HEK293 (cell line): ENCODE data around the gene UACA.

Source experiments
- CTCF ChIA-PET: fragments of 350-600 bp; formaldehyde crosslinking; extraction: SDS; loops from one replicate; lab custom pipeline; 2021; ENCODE audit warnings: antibody characterized with exemption; lab: Yijun Ruan, JAX
- POLR2A ChIA-PET: fragments of 300-600 bp; formaldehyde crosslinking; extraction: SDS; loops from one replicate; lab custom pipeline; 2020; ENCODE audit warnings: antibody characterized with exemption, inconsistent platforms; lab: Yijun Ruan, JAX
- H3K27ac ChIP-seq: fragments of 200-500 bp; sonication (Bioruptor generic); 2 replicates; pipeline ENCODE4 v1.5.1; 2014; ENCODE audit warnings: low read depth, low read length, control low read depth, inconsistent platforms; ENCODE audit errors: extremely low read depth
- H3K36me3 ChIP-seq, 2 experiments: fragments of 200-500 bp in 1 of 2; sonication (Bioruptor generic) in 1 of 2; 1 replicate in 1 of 2; 2 replicates in 1 of 2; pipeline ENCODE4 v1.5.1; 2014 to 2017; ENCODE audit warnings: inconsistent platforms in 2 of 2, low read length in 2 of 2; ENCODE audit not compliant: control insufficient read depth in 2 of 2, insufficient read depth in 1 of 2
- H3K4me1 ChIP-seq: fragments of 200-500 bp; sonication (Bioruptor generic); 2 replicates; pipeline ENCODE4 v1.5.1; 2014; ENCODE audit warnings: mild to moderate bottlenecking, low read length, inconsistent platforms; ENCODE audit not compliant: control insufficient read depth, insufficient read depth
- H3K4me3 ChIP-seq: 2 replicates; pipeline ENCODE4 v1.5.1; 2011; ENCODE audit warnings: low read depth, mild to moderate bottlenecking, control low read depth, low read length, moderate library complexity
- H3K9me3 ChIP-seq: fragments of 200-500 bp; sonication (Bioruptor generic); 2 replicates; pipeline ENCODE4 v1.5.1; 2014; ENCODE audit warnings: low read depth, low read length, inconsistent platforms; ENCODE audit not compliant: control insufficient read depth, insufficient read depth
- BCL11B ChIP-seq: fragments of 450-650 bp; formaldehyde crosslinking; IDR thresholded peaks from 2 replicates; pipeline ENCODE4 v1.5.1; 2016; ENCODE audit warnings: low read depth, missing biosample characterization, missing genetic modification characterization
- EGR2 ChIP-seq: fragments of 450-650 bp; formaldehyde crosslinking; IDR thresholded peaks from 2 replicates; pipeline ENCODE4 v1.5.1; 2016; ENCODE audit warnings: low read depth, missing biosample characterization, missing genetic modification characterization
- GLIS1 ChIP-seq: fragments of 450-650 bp; formaldehyde crosslinking; IDR thresholded peaks from 2 replicates; pipeline ENCODE4 v1.5.1; 2016; ENCODE audit warnings: missing biosample characterization, missing genetic modification characterization
- HIC1 ChIP-seq: fragments of 450-650 bp; formaldehyde crosslinking; IDR thresholded peaks from 2 replicates; pipeline ENCODE4 v1.5.1; 2016; ENCODE audit warnings: missing biosample characterization, missing genetic modification characterization
- KLF7 ChIP-seq: fragments of 450-650 bp; formaldehyde crosslinking; IDR thresholded peaks from 2 replicates; pipeline ENCODE4 v1.5.1; 2016; ENCODE audit warnings: missing biosample characterization, missing genetic modification characterization, borderline replicate concordance
- SETDB1 ChIP-seq: IDR thresholded peaks from one replicate; pipeline ENCODE4 v1.6.1; 2017; ENCODE audit warnings: mild to moderate bottlenecking, low read length, moderate library complexity, mixed read lengths; ENCODE audit not compliant: insufficient read length
- SP7 ChIP-seq: fragments of 450-650 bp; formaldehyde crosslinking; IDR thresholded peaks from 2 replicates; pipeline ENCODE4 v1.5.1; 2016; ENCODE audit warnings: missing biosample characterization, missing genetic modification characterization
- TRIM28 ChIP-seq: IDR thresholded peaks from 2 replicates; pipeline ENCODE4 v1.6.1; 2011; ENCODE audit warnings: low read length, control low read depth, borderline replicate concordance
- ZEB2 ChIP-seq: fragments of 450-650 bp; formaldehyde crosslinking; IDR thresholded peaks from 2 replicates; pipeline ENCODE4 v1.5.1; 2016; ENCODE audit warnings: missing biosample characterization, missing genetic modification characterization
- ZFP37 ChIP-seq: fragments of 450-650 bp; formaldehyde crosslinking; IDR thresholded peaks from 2 replicates; pipeline ENCODE4 v1.5.1; 2016; ENCODE audit warnings: missing biosample characterization, missing genetic modification characterization
- ZNF114 ChIP-seq: fragments of 450-650 bp; formaldehyde crosslinking; IDR thresholded peaks from 2 replicates; pipeline ENCODE4 v1.5.0; 2017; ENCODE audit warnings: missing biosample characterization, missing genetic modification characterization
- ZNF140 ChIP-seq: fragments of 450-650 bp; formaldehyde crosslinking; IDR thresholded peaks from 2 replicates; pipeline ENCODE4 v1.5.1; 2016; ENCODE audit warnings: missing biosample characterization, missing genetic modification characterization
- ZNF184 ChIP-seq: fragments of 450-650 bp; IDR thresholded peaks from 2 replicates; pipeline ENCODE4 v1.5.1; 2018; ENCODE audit warnings: missing biosample characterization, mild to moderate bottlenecking, missing genetic modification characterization
- ZNF2 ChIP-seq: fragments of 450-650 bp; formaldehyde crosslinking; IDR thresholded peaks from 2 replicates; pipeline ENCODE4 v1.5.1; 2016; ENCODE audit warnings: missing biosample characterization, missing genetic modification characterization
- ZNF202 ChIP-seq: fragments of 450-650 bp; formaldehyde crosslinking; IDR thresholded peaks from 2 replicates; pipeline ENCODE4 v1.5.1; 2016; ENCODE audit warnings: missing biosample characterization, missing genetic modification characterization, borderline replicate concordance
- ZNF248 ChIP-seq: fragments of 450-650 bp; formaldehyde crosslinking; IDR thresholded peaks from 2 replicates; pipeline ENCODE4 v1.5.1; 2017; ENCODE audit warnings: missing biosample characterization, missing genetic modification characterization
- ZNF266 ChIP-seq: fragments of 450-650 bp; formaldehyde crosslinking; IDR thresholded peaks from 2 replicates; pipeline ENCODE4 v1.5.1; 2016; ENCODE audit warnings: missing biosample characterization, missing genetic modification characterization, low read depth
- ZNF280C ChIP-seq: fragments of 450-650 bp; formaldehyde crosslinking; IDR thresholded peaks from 2 replicates; pipeline ENCODE4 v1.5.1; 2016; ENCODE audit warnings: missing biosample characterization, missing genetic modification characterization
- ZNF366 ChIP-seq: fragments of 450-650 bp; formaldehyde crosslinking; conservative IDR thresholded peaks from 2 replicates; pipeline ENCODE4 v1.5.1; 2016; ENCODE audit warnings: missing biosample characterization, missing genetic modification characterization
- ZNF510 ChIP-seq: fragments of 450-650 bp; formaldehyde crosslinking; IDR thresholded peaks from 2 replicates; pipeline ENCODE4 v1.5.1; 2018; ENCODE audit warnings: mild to moderate bottlenecking, missing genetic modification characterization, missing biosample characterization; ENCODE audit not compliant: insufficient replicate concordance
- ZNF555 ChIP-seq: fragments of 450-650 bp; formaldehyde crosslinking; conservative IDR thresholded peaks from 2 replicates; pipeline ENCODE4 v1.5.1; 2017; ENCODE audit warnings: missing biosample characterization, mild to moderate bottlenecking, missing genetic modification characterization, inconsistent platforms
- ZNF600 ChIP-seq: fragments of 450-650 bp; formaldehyde crosslinking; IDR thresholded peaks from 2 replicates; pipeline ENCODE4 v1.5.1; 2016; ENCODE audit warnings: missing biosample characterization, missing genetic modification characterization
- ZNF660 ChIP-seq: fragments of 450-650 bp; IDR thresholded peaks from 2 replicates; pipeline ENCODE4 v1.5.1; 2018; ENCODE audit warnings: missing biosample characterization, mild to moderate bottlenecking, missing genetic modification characterization
- ZNF677 ChIP-seq: fragments of 450-650 bp; IDR thresholded peaks from 2 replicates; pipeline ENCODE4 v1.5.0; 2018; ENCODE audit warnings: missing biosample characterization, mild to moderate bottlenecking, missing genetic modification characterization, moderate library complexity
- ZNF776 ChIP-seq: fragments of 450-650 bp; formaldehyde crosslinking; IDR thresholded peaks from 2 replicates; pipeline ENCODE4 v1.5.0; 2017; ENCODE audit warnings: missing biosample characterization, missing genetic modification characterization, borderline replicate concordance
- ZNF792 ChIP-seq: fragments of 450-650 bp; formaldehyde crosslinking; IDR thresholded peaks from 2 replicates; pipeline ENCODE4 v1.5.1; 2016; ENCODE audit warnings: missing biosample characterization, missing genetic modification characterization
- TF ChIP-seq, protein P1 (sequence below): fragments of 450-650 bp; formaldehyde crosslinking; IDR thresholded peaks from 2 replicates; pipeline ENCODE4 v1.5.1; 2016; ENCODE audit warnings: missing biosample characterization, missing genetic modification characterization
- TF ChIP-seq, protein P2 (sequence below): fragments of 450-650 bp; formaldehyde crosslinking; IDR thresholded peaks from 2 replicates; pipeline ENCODE4 v1.5.1; 2016; ENCODE audit warnings: missing biosample characterization, missing genetic modification characterization

Gene UACA

DNA sequence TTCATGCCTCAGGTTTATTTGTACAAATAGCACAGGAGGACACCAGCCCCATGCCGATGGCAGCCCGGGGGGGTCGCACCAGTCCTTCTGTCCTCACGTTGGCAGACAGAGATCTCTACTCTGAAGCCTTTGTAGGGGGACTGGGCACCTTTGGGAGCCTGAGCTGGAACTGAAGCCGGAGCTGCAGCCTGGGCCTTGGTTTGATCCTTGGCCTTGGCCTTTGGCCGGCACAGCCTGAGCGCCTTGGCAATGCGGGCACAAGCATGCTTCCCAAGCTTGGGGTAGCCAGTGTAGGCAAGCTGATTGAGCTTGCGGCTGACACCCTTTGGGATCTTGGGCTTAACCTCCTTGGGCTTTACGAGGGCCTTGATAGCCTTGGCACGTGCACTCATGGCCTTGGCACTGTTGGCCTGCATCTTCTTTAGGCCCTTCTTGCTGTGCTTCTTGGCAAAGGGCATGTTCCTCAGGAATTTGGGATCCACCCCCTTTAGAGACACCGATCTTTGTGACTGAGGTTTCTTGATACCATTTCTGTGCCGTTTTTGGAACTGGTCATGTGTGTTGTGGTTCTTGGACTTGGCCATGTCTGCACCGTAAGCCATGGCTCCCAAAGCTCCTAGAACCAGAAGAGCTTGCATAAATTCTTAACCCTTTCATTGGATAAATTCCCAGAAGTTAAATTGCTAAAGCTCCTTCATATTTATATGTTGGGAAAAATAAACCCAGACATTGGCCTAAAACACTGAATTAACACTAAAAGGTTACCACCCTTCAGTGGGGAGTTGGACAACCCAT, 33.4 kb upstream of the UACA start:
- no peaks in the 10 kb centered on the region for H3K36me3 ChIP-seq
- H3K4me1 ChIP-seq: peaks cover 4% of the 10 kb centered on the region; the same call in 1 of the 2 replicates
- CTCF ChIA-PET: interaction anchor here (1.1 to 1.2 kb wide), 2 partner anchors 15 kb away, joined by 3 to 7 read pairs; no protein-coding TSS in a partner anchor
- no peaks in the 10 kb centered on the region for H3K9me3 ChIP-seq
- TF ChIP-seq ZNF555 (tag by site-specific recombination) (no peak), ZNF2 (tag by site-specific recombination) (no peak), SETDB1 (no peak)
- no peak overlapping the region for H3K4me3 ChIP-seq
- POLR2A ChIA-PET: interaction anchor here (0.6 to 0.9 kb wide), 2 partner anchors 10 to 83 kb away, joined by 3 to 4 read pairs; no protein-coding TSS in a partner anchor
- H3K27ac ChIP-seq: no peak overlapping the region

GRCh38 chr15:70795311-70795665, 31.9 kb upstream of the UACA start:
- no peaks in the 10 kb centered on the region for H3K36me3 ChIP-seq
- CTCF ChIA-PET: interaction anchor here (1.1 kb wide), 1 partner anchor 17 kb away, joined by 4 read pairs; no protein-coding TSS in a partner anchor
- H3K27ac ChIP-seq: 0 out of 2 replicates have a peak overlapping the region, but pooled peaks have one; percentile 6
- no peak overlapping the region for H3K4me3 ChIP-seq
- H3K4me1 ChIP-seq: peaks cover 4% of the 10 kb centered on the region; the same call in 1 of the 2 replicates
- no peaks in the 10 kb centered on the region for H3K9me3 ChIP-seq
- POLR2A ChIA-PET: interaction anchor here (0.6 to 1.2 kb wide), 2 partner anchors 32 to 34 kb away, joined by 3 to 4 read pairs; partner anchors contain the start of gene UACA
- TF ChIP-seq BCL11B (no peak), KLF7 (no peak), HIC1 (tag by site-specific recombination) (no peak), TRIM28 (no peak), ZNF114 (tag by site-specific recombination) (no peak), ZNF660 (no peak; the same call in 1 of the 2 replicates), ZEB2 (tag by site-specific recombination) (peak; percentile 53; the same call in 1 of the 2 replicates), GLIS1 (tag by site-specific recombination) (peak; percentile 44), ZNF248 (tag by site-specific recombination) (no peak), ZNF202 (tag by site-specific recombination) (no peak), ZNF776 (no peak), ZNF792 (tag by site-specific recombination) (no peak), SP7 (tag by site-specific recombination) (peak; percentile 65), ZNF677 (no peak), ZNF266 (tag by site-specific recombination) (no peak), ZNF184 (tag by site-specific recombination) (no peak), ZNF600 (tag by site-specific recombination) (peak; percentile 68), ZFP37 (tag by site-specific recombination) (peak; percentile 29; the same call in 1 of the 2 replicates), ZNF366 (peak; percentile 40; the same call in 1 of the 2 replicates), ZNF140 (tag by site-specific recombination) (no peak), ZNF280C (tag by site-specific recombination) (no peak), EGR2 (0 out of 2 replicates have a peak, but pooled peaks have one; percentile 5), ZNF510 (tag by site-specific recombination) (no peak)
- TF ChIP-seq, protein P1, sequence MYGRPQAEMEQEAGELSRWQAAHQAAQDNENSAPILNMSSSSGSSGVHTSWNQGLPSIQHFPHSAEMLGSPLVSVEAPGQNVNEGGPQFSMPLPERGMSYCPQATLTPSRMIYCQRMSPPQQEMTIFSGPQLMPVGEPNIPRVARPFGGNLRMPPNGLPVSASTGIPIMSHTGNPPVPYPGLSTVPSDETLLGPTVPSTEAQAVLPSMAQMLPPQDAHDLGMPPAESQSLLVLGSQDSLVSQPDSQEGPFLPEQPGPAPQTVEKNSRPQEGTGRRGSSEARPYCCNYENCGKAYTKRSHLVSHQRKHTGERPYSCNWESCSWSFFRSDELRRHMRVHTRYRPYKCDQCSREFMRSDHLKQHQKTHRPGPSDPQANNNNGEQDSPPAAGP: 0 out of 2 replicates have a peak, but pooled peaks have one; percentile 46
- TF ChIP-seq, protein P2, sequence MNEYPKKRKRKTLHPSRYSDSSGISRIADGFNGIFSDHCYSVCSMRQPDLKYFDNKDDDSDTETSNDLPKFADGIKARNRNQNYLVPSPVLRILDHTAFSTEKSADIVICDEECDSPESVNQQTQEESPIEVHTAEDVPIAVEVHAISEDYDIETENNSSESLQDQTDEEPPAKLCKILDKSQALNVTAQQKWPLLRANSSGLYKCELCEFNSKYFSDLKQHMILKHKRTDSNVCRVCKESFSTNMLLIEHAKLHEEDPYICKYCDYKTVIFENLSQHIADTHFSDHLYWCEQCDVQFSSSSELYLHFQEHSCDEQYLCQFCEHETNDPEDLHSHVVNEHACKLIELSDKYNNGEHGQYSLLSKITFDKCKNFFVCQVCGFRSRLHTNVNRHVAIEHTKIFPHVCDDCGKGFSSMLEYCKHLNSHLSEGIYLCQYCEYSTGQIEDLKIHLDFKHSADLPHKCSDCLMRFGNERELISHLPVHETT (tag by site-specific recombination): 0 out of 2 replicates have a peak, but pooled peaks have one; percentile 24
